ENCODE measurements around the gene UTP11. TPM values are rescaled to one million over a fixed set of nuclear protein-coding genes. Genes with fewer than 3 reads are reported as not detected.

Gene UTP11
- total RNA-seq, 1 experiment from 2014 or later: 31.1 TPM

- H3K9me3 ChIP-seq (ENCODE audit: low read length): no peaks in the 10 kb centered on the region
- H3K9me2 ChIP-seq (replicated peaks; ENCODE audit: insufficient read depth, low read length): no peaks in the 10 kb centered on the region
- H3K79me2 ChIP-seq (ENCODE audit: low read length): peaks cover 30% of the 10 kb centered on the region
- H3K9ac ChIP-seq (ENCODE audit: low read length): peak overlapping the region; percentile 94; the same call in 1 of the 2 replicates
- no peaks in the 10 kb centered on the region for H4K20me1 ChIP-seq (ENCODE audit: insufficient read depth, low read depth, low read length)
- peak overlapping the region; percentile 83 for H3K4me2 ChIP-seq (ENCODE audit: low read depth, low read length, poor library complexity, severe bottlenecking)
- no peaks in the 10 kb centered on the region for H3K27me3 ChIP-seq (ENCODE audit: low read length)
- 0 out of 2 replicates have a peak overlapping the region, but pooled peaks have one; percentile 100 for H3K4me3 ChIP-seq (ENCODE audit: low read length)
- H3K4me1 ChIP-seq (ENCODE audit: low read length): peaks cover 21% of the 10 kb centered on the region
- DNase-seq: no peak
- peaks cover 34% of the 10 kb centered on the region for H3K36me3 ChIP-seq (ENCODE audit: insufficient read depth, low read length)
- H2AFZ ChIP-seq (ENCODE audit: low read length): no peak overlapping the region
- H3K27ac ChIP-seq (ENCODE audit: low read length): no peak overlapping the region
These were observed 24.9 kb upstream of the UTP11 start for GRCh38 chr1:37987679-37988078.

GRCh38 chr1:37989361-37989930, 23.1 kb upstream of the UTP11 start:
- peaks cover 21% of the 10 kb centered on the region for H3K4me1 ChIP-seq (ENCODE audit: low read length)
- peaks cover 30% of the 10 kb centered on the region for H3K79me2 ChIP-seq (ENCODE audit: low read length)
- peaks cover 28% of the 10 kb centered on the region; the same call in 1 of the 2 replicates for H3K36me3 ChIP-seq (ENCODE audit: insufficient read depth, low read length)
- peak overlapping the region; percentile 94 for H3K9ac ChIP-seq (ENCODE audit: low read length)
- no peaks in the 10 kb centered on the region for H4K20me1 ChIP-seq (ENCODE audit: insufficient read depth, low read depth, low read length)
- no peaks in the 10 kb centered on the region for H3K9me3 ChIP-seq (ENCODE audit: low read length)
- peak; percentile 77 for DNase-seq
- H3K4me3 ChIP-seq (ENCODE audit: low read length): peak overlapping the region; percentile 100
- no peaks in the 10 kb centered on the region for H3K27me3 ChIP-seq (ENCODE audit: low read length)
- H3K27ac ChIP-seq (ENCODE audit: low read length): peak overlapping the region; percentile 81
- H3K4me2 ChIP-seq (ENCODE audit: low read depth, low read length, poor library complexity, severe bottlenecking): peak overlapping the region; percentile 83
- no peaks in the 10 kb centered on the region for H3K9me2 ChIP-seq (replicated peaks; ENCODE audit: insufficient read depth, low read length)
- peak overlapping the region; percentile 64 for H2AFZ ChIP-seq (ENCODE audit: low read length)

GRCh38 chr1:37994886-37995566, 17.5 kb upstream of the UTP11 start:
- H3K4me2 ChIP-seq (ENCODE audit: low read depth, low read length, poor library complexity, severe bottlenecking): no peak overlapping the region
- peaks cover 11% of the 10 kb centered on the region for H3K4me1 ChIP-seq (ENCODE audit: low read length)
- no peak overlapping the region for H3K27ac ChIP-seq (ENCODE audit: low read length)
- no peaks in the 10 kb centered on the region for H3K79me2 ChIP-seq (ENCODE audit: low read length)
- no peaks in the 10 kb centered on the region for H3K9me3 ChIP-seq (ENCODE audit: low read length)
- no peak overlapping the region for H3K9ac ChIP-seq (ENCODE audit: low read length)
- H4K20me1 ChIP-seq (ENCODE audit: insufficient read depth, low read depth, low read length): no peaks in the 10 kb centered on the region
- H3K36me3 ChIP-seq (ENCODE audit: insufficient read depth, low read length): no peaks in the 10 kb centered on the region
- no peaks in the 10 kb centered on the region for H3K27me3 ChIP-seq (ENCODE audit: low read length)
- no peak for DNase-seq
- no peaks in the 10 kb centered on the region for H3K9me2 ChIP-seq (replicated peaks; ENCODE audit: insufficient read depth, low read length)
- no peak overlapping the region for H2AFZ ChIP-seq (ENCODE audit: low read length)
- H3K4me3 ChIP-seq (ENCODE audit: low read length): no peak overlapping the region

GRCh38 chr1:37995751-37996345, 16.7 kb upstream of the UTP11 start:
- Histone ChIP-seq H3K4me2 (ENCODE audit: low read depth, low read length, poor library complexity, severe bottlenecking) (no peak overlapping the region), H4K20me1 (ENCODE audit: insufficient read depth, low read depth, low read length) (no peaks in the 10 kb centered on the region), H2AFZ (ENCODE audit: low read length) (no peak overlapping the region), H3K9ac (ENCODE audit: low read length) (no peak overlapping the region), H3K4me3 (ENCODE audit: low read length) (no peak overlapping the region), H3K9me3 (ENCODE audit: low read length) (no peaks in the 10 kb centered on the region), H3K27ac (ENCODE audit: low read length) (no peak overlapping the region), H3K9me2 (replicated peaks; ENCODE audit: insufficient read depth, low read length) (no peaks in the 10 kb centered on the region), H3K79me2 (ENCODE audit: low read length) (no peaks in the 10 kb centered on the region), H3K4me1 (ENCODE audit: low read length) (peaks cover 6% of the 10 kb centered on the region; the same call in 1 of the 2 replicates), H3K36me3 (ENCODE audit: insufficient read depth, low read length) (no peaks in the 10 kb centered on the region), H3K27me3 (ENCODE audit: low read length) (no peaks in the 10 kb centered on the region)
- no peak for DNase-seq

- H3K4me3 ChIP-seq (ENCODE audit: low read length): no peak overlapping the region
- no peaks in the 10 kb centered on the region for H3K4me1 ChIP-seq (ENCODE audit: low read length)
- no peaks in the 10 kb centered on the region for H3K27me3 ChIP-seq (ENCODE audit: low read length)
- DNase-seq: no peak
- no peak overlapping the region for H3K9ac ChIP-seq (ENCODE audit: low read length)
- no peak overlapping the region for H2AFZ ChIP-seq (ENCODE audit: low read length)
- no peaks in the 10 kb centered on the region for H3K9me2 ChIP-seq (replicated peaks; ENCODE audit: insufficient read depth, low read length)
- H3K4me2 ChIP-seq (ENCODE audit: low read depth, low read length, poor library complexity, severe bottlenecking): no peak overlapping the region
- H3K9me3 ChIP-seq (ENCODE audit: low read length): no peaks in the 10 kb centered on the region
- H3K79me2 ChIP-seq (ENCODE audit: low read length): no peaks in the 10 kb centered on the region
- no peaks in the 10 kb centered on the region for H4K20me1 ChIP-seq (ENCODE audit: insufficient read depth, low read depth, low read length)
- no peak overlapping the region for H3K27ac ChIP-seq (ENCODE audit: low read length)
- no peaks in the 10 kb centered on the region for H3K36me3 ChIP-seq (ENCODE audit: insufficient read depth, low read length)
These were observed 15.1 kb upstream of the UTP11 start for GRCh38 chr1:37997256-37998088.

GRCh38 chr1:37998089-37998808, 14.3 kb upstream of the UTP11 start:
- H3K27me3 ChIP-seq (ENCODE audit: low read length): no peaks in the 10 kb centered on the region
- no peak overlapping the region for H3K4me2 ChIP-seq (ENCODE audit: low read depth, low read length, poor library complexity, severe bottlenecking)
- no peak overlapping the region for H3K27ac ChIP-seq (ENCODE audit: low read length)
- H3K9ac ChIP-seq (ENCODE audit: low read length): no peak overlapping the region
- H3K9me2 ChIP-seq (replicated peaks; ENCODE audit: insufficient read depth, low read length): no peaks in the 10 kb centered on the region
- H2AFZ ChIP-seq (ENCODE audit: low read length): no peak overlapping the region
- H3K9me3 ChIP-seq (ENCODE audit: low read length): no peaks in the 10 kb centered on the region
- no peak for DNase-seq
- no peak overlapping the region for H3K4me3 ChIP-seq (ENCODE audit: low read length)
- H3K4me1 ChIP-seq (ENCODE audit: low read length): no peaks in the 10 kb centered on the region
- no peaks in the 10 kb centered on the region for H3K36me3 ChIP-seq (ENCODE audit: insufficient read depth, low read length)
- no peaks in the 10 kb centered on the region for H4K20me1 ChIP-seq (ENCODE audit: insufficient read depth, low read depth, low read length)
- H3K79me2 ChIP-seq (ENCODE audit: low read length): no peaks in the 10 kb centered on the region

- no peak overlapping the region for H3K4me3 ChIP-seq (ENCODE audit: low read length)
- peaks cover under 1% of the 10 kb centered on the region for H3K4me1 ChIP-seq (ENCODE audit: low read length)
- H3K27me3 ChIP-seq (ENCODE audit: low read length): no peaks in the 10 kb centered on the region
- H3K4me2 ChIP-seq (ENCODE audit: low read depth, low read length, poor library complexity, severe bottlenecking): no peak overlapping the region
- H2AFZ ChIP-seq (ENCODE audit: low read length): no peak overlapping the region
- peak; percentile 57 for DNase-seq
- H3K9ac ChIP-seq (ENCODE audit: low read length): no peak overlapping the region
- no peaks in the 10 kb centered on the region for H3K36me3 ChIP-seq (ENCODE audit: insufficient read depth, low read length)
- H3K9me3 ChIP-seq (ENCODE audit: low read length): no peaks in the 10 kb centered on the region
- H3K9me2 ChIP-seq (replicated peaks; ENCODE audit: insufficient read depth, low read length): no peaks in the 10 kb centered on the region
- no peaks in the 10 kb centered on the region for H3K79me2 ChIP-seq (ENCODE audit: low read length)
- no peaks in the 10 kb centered on the region for H4K20me1 ChIP-seq (ENCODE audit: insufficient read depth, low read depth, low read length)
- H3K27ac ChIP-seq (ENCODE audit: low read length): no peak overlapping the region
These were observed 13.6 kb upstream of the UTP11 start for GRCh38 chr1:37998913-37999429.

Data from Karpas-422 (cell line).